ENCODE results near the gene TBC1D10B. TPM values are rescaled to one million over a fixed set of nuclear protein-coding genes. Genes with fewer than 3 reads are reported as not detected.

TBC1D10B gene
- total and polyA plus RNA-seq, 2 of the 8 experiments (the other 6 are each of a cell fraction or from before 2014, with no cell fraction given), result 15.4 to 28.6 TPM

GRCh38 chr16:30378236-30379157 lies 8.2 kb upstream of the TBC1D10B start (continued):
- peak; percentile 26; the same call in 1 of the 2 replicates for TF ChIP-seq E2F6 (IDR thresholded peaks at IDR 0.05)
